HT1080 (cell line): ENCODE measurements around the gene CATSPERE. TPM values are rescaled to one million over a fixed set of nuclear protein-coding genes. Genes with fewer than 3 reads are reported as not detected.
A peak's percentile ranks its signal among the peaks of the same experiment; 100 is the strongest.

ENCODE experiments used
- DNase-seq: peaks from one replicate; pipeline ENCODE4 v3.0.0-alpha.2; 2015; ENCODE audit warnings: low read depth
- total RNA-seq: library from RNA; depleted of rRNA; stranded (reverse); fragments of >200 nt; shearing (Covaris generic); gene quantifications from 2 replicates; pipeline ENCODE4 v1.2.3, GENCODE V29; 2014

Gene CATSPERE
- total RNA-seq, 1 experiment from 2014 or later = 0.10 TPM

GRCh38 chr1:244626709-244627108 is 165.6 kb downstream of the CATSPERE start:
- no peak for DNase-seq

GRCh38 chr1:244628789-244629188 is 167.7 kb downstream of the CATSPERE start:
- DNase-seq = no peak

DNA sequence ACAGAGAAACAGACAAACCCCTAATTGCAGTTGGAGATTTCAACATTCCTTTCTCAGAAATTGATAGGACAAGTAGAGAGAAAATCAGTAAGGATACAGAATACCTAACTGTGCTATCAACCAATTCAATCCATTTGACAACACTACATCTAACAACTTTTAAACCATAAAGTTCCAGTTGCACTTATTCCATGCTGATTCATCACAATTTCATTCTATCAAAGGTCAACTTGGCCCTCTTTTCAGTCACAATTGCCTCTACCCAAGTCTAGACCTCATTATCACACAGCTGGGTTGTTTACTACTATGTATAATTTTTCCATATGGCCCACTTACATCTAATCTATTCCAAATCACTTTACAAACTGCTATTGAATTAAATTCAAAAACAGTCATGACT is 172.1 kb downstream of the CATSPERE start:
- no peak for DNase-seq

DNA sequence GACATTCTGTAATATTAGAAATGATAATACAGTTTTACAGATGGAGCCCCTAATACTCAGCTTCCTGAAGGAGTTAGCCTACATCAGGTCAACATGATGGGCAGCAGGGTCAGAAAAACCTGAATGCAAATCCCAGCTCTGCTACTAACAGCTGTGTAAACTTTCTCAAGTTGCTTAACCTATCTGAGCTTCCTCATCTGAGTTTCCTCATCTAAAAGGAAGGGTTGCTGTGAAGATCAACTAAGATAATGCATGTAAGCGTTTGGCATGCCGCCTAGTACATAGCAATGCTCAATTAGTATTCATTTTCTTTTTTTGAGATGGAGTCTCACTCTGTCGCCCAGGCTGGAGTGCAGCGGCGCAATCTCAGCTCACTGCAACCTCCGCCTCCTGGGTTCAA is 173.5 kb downstream of the CATSPERE start:
- no peak for DNase-seq

DNA sequence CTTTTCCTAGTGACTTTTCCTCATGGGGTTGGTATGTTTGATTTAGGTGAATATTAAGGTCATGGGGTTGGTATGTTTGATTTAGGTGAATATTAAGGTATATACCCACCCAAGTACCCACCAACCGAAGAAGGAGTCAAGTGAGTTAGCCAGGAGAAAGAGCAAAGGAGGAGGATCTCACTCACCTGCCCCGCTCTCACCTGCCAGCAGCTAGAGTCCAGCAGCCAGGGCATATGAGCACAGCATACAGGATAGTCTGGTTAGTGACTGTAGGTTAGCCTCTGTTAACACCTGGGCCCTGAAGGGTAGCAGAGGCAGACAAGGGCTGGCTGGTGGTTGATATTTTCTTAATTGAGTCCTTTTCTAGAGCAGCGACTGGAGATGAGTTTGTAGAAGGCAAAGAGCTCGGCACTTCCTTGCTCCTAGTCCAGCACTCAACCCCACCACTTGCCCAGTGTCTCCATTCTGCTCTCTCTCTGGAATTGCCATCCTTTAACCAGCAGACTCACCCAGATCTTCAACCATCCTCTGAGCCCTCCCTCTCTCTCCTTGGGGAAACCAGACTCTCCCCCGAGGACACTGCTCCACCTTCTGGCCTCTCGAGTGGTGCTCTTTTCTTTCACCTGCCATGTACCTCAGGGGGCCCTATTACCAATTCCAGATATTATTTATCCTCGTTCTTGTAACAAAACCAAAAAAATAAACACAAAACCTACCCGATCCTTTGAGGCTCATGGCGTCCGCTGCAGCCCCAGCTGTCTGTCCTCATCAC is 175.6 kb downstream of the CATSPERE start:
- DNase-seq = no peak

GRCh38 chr1:244639561-244639960 is 178.5 kb downstream of the CATSPERE start:
- DNase-seq = no peak

DNA sequence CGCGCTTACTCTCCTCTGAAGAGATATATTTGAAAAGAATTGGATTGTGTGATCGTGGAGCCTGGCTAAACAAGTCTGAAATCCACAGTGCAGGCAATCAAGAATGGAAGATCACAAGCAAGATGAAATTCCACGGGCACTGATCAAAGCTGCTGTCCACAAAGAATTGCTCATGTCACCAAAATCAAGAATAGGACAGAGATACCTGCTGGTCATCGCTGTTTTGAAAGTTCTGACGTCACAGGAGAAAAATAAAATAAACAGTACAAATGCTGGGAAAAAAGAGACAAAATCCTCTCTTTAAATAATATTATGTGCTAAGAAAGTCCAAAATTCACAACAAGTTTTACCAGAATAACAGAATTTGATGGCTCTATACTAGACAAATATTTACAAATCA is 179.8 kb downstream of the CATSPERE start:
- no peak for DNase-seq

GRCh38 chr1:244642526-244642925 is 181.5 kb downstream of the CATSPERE start:
- DNase-seq = no peak

DNA sequence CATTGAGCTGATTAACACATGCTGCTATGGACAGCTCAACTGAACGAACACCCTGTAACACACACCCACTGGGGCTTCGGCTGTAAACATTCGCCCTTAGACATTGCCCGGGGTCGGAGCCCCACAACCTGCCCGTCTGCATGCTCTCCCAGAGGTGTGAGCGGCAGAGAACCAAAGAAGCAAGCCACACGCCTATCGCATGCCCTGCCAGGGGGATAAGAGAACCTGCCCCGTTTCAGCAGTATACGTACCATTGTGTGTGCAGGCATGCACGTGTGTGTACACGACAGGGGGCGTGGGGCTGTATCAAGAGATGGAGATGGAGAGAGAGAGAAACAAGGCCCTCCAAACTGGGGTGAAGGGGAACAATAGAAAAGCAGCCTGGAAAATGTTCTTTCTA is 181.9 kb downstream of the CATSPERE start:
- DNase-seq = no peak

DNA sequence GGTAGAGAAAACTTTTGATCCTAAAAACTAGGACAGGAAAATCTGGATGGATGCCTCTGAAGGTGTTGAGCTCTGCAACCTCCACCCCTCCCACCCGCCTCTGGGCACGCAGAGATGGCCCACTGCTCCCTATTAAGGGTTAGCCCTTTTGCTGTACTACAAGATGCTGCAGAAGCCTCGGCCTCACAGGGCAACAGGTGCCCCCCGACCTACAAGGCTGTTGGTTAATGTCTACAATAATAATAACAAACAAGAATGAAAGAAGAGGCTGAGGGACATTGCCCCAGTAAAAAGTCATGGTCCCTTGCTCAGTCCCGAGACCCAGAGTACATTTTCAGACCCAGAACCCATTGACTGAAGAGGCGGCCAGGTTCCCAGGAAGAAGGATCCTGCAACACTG is 184.3 kb downstream of the CATSPERE start:
- no peak for DNase-seq

DNA sequence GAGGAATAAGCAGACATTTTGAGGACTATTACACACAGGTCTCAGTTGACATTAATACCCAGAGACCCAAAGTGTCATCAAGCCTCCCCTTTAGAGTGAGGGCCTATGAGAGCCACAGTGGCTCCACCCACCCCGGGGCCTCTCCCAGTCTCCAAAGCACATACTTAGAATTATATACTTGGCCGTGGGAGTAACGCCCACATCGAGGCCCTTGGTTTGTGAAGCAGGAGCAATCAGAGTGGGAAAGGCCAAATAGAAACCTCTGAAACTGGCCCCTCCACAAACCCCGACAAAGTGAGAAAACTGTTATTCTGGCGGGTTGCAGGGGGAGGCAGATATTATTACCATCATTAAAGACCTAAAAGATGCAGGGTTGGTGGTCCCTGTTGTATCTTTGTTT is 184.8 kb downstream of the CATSPERE start:
- DNase-seq = no peak

DNA sequence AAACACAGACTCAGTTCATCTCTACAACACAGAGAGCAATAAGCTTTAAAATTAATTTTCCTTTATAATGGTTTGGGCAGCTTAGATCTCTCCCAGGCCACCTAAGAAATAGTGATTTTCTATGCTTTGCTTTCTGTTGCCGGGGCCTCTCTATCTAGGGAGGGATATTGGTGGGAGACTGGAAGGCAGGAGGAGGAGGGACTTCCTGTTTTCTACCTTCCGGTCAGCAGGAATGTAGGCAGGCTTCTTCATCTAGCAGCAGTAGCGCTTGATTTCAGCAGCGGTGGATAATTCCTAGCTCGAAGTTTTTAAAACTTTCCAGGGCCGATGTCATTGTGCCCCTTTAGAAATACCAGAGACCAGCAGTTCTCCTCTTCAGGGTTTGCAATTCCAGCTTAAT is 186.7 kb downstream of the CATSPERE start:
- DNase-seq = no peak

DNA sequence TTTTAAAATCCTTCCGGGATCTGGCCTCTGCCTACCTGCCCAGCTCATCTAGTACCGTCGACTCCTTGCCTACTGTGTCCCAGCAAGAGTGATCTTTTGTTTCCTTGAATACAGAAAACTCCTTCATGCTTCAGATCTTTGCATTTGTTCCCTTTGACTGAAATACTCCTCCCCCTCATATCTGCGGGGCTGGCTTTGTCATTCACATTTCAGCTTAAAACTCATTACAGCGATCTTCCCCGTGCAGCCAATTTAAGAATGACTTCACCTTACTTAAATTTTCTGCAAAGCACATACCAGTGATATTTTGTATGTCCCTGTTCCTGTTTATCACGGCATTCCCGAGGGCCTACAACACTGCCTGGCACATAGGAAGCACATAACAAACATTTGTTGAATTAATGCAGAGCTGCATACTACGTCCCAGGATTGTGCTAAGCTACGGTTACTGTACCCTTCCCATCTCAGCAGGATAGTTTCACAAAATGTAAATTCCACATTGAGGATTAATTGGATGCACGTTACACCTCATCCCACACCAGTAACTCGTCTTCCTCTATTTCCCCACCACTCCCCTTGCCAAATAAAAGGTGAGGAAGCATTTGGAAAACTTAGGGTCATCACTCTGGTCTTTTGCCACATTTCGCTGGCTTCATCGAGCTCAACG is 191.0 kb downstream of the CATSPERE start:
- no peak for DNase-seq

- peak; percentile 99 for DNase-seq
Observed at GRCh38 chr1:244652623-244653438, 191.8 kb downstream of the CATSPERE start, which contains the start of gene DESI2. Gene DESI2, plus strand, starts transcription at chr1:244653126. Its CDS starts 188 bp downstream, at chr1:244653314.

DNA sequence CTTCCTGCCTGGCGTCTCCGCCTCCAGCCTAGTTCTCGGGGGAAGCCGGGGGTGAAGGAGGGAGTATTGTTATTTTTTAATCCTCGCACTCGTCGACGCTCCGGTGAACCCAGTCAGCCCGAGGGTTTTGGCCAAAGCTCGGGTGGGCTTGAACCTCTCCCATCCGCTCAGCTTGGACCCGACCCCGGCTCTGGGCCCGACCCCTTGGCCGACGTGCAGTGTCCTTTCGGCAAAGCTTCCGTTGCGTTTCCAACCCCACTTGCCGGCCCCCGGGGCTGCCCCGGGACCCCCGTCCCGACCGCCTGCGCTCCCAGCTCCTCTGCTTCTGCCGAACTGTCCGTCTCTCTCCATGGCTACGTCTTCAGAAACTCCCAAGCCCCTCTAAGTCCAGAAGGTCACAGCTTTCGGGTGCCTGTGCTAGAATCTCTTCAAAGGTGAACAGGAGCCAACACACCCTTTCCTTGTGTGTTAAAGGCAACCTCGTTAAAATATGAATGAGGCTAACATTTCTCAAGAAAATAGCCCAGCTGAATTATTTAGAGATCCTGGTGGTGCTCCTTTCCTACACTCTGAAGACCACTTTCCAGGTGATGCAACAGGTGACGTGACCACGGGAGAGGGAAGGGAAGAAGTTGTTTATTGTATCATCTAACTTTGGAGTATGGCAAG is 192.5 kb downstream of the CATSPERE start:
- DNase-seq = no peak

GRCh38 chr1:244654108-244655038 is 193.3 kb downstream of the CATSPERE start:
- peak; percentile 13 for DNase-seq

- DNase-seq = no peak
Observed at GRCh38 chr1:244655186-244655585, 194.1 kb downstream of the CATSPERE start.

DNA sequence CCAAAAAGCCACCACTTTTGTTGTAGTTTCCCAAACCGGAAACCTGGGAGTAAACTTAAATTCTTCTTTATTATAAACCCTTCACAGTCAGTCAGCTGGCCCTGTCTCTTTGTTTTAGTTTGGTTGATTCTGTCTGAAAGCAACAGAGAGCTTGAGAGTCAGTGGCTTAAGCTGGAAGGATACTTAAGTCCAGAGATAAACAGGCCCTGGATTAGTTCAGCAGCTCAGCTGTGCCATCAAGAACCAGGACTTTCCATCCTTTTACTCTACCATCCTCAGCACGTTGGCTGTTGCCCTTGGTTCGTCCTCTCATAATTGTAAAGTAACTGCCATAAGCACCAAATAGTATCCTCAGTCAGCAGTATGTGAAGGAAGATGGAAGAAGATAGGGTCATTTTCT is 196.3 kb downstream of the CATSPERE start:
- no peak for DNase-seq

- no peak for DNase-seq
Observed at GRCh38 chr1:244659694-244660093, 198.6 kb downstream of the CATSPERE start.

GRCh38 chr1:244660595-244660994 is 199.5 kb downstream of the CATSPERE start:
- no peak for DNase-seq
